Calu3 (cell line): ENCODE results near the gene TLN1. TPM values are rescaled to one million over a fixed set of nuclear protein-coding genes. Genes with fewer than 3 reads are reported as not detected.
A peak's percentile ranks its signal among the peaks of the same experiment; 100 is the strongest.

ENCODE experiments used
- BruUV-seq: library from RNA; stranded (reverse); fragments of 400-500 nt; replicated peaks from 2 replicates; lab custom pipeline; 2021; lab: Mats Ljungman, UMichigan
- CTCF ChIA-PET: fragments of 300-600 bp; sonication (Branson Sonifier 250); formaldehyde crosslinking; loops from one replicate; lab custom pipeline; 2022; ENCODE audit warnings: antibody characterized with exemption; lab: Charles Lee
- DNase-seq: peaks from one replicate; pipeline ENCODE4 v3.0.0; 2022
- H3K27ac Mint-ChIP-seq: one replicate; pipeline ENCODE4 v1.8.0; 2022; ENCODE audit warnings: mixed read lengths; ENCODE audit not compliant: unreplicated experiment
- H3K27me3 Mint-ChIP-seq: one replicate; pipeline ENCODE4 v1.8.0; 2022; ENCODE audit warnings: mixed read lengths; ENCODE audit not compliant: unreplicated experiment
- H3K36me3 Mint-ChIP-seq: one replicate; pipeline ENCODE4 v1.8.0; 2022; ENCODE audit warnings: mild to moderate bottlenecking, moderate library complexity, mixed read lengths; ENCODE audit not compliant: insufficient read depth, unreplicated experiment
- H3K4me1 Mint-ChIP-seq: one replicate; pipeline ENCODE4 v1.8.0; 2022; ENCODE audit warnings: mild to moderate bottlenecking, low read depth, mixed read lengths; ENCODE audit not compliant: unreplicated experiment
- H3K4me3 Mint-ChIP-seq: one replicate; pipeline ENCODE4 v1.8.0; 2022; ENCODE audit warnings: mild to moderate bottlenecking, low read depth, moderate library complexity, mixed read lengths; ENCODE audit not compliant: unreplicated experiment
- H3K9me3 Mint-ChIP-seq: one replicate; pipeline ENCODE4 v1.8.0; 2022; ENCODE audit warnings: low read depth, mixed read lengths; ENCODE audit not compliant: unreplicated experiment
- intact Hi-C: fragments of 100-400 bp; cut with micrococcal nuclease; formaldehyde crosslinking; loops from one replicate; pipeline ENCODE4 v1.10.0; 2022; ENCODE audit not compliant: unreplicated experiment
- total RNA-seq: library from RNA; stranded (reverse); gene quantifications from 2 replicates; pipeline ENCODE4 v1.2.3, GENCODE V29; 2022
- TF ChIP-seq, protein P1 (sequence below): fragments of 200-600 bp; IDR thresholded peaks from one replicate; pipeline ENCODE4 v1.8.0; 2022; ENCODE audit warnings: antibody characterized with exemption; ENCODE audit not compliant: unreplicated experiment

TLN1 gene
- total RNA-seq, 1 experiment from 2014 or later = 98.7 TPM

DNA sequence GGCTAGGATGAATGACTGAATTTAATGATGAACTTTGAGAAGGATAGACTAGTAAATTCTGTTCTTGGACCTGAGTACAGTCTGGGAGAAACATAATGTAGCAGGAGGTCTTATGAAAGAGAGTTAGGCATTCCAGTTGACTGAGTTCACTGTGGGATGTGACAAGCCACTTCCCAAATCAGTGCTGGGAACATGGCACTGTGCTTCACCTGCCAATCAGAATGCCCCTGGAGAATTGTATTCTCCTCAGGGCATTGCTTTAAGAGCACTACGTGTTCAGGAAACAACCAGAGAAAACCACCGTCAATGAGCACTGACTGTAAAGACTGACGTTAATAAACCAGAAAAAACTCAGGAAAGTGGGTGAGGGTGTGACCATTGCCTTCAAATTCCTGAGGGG, 72.7 kb downstream of the TLN1 start:
- peaks cover 37% of the 10 kb centered on the region for H3K36me3 Mint-ChIP-seq
- no TSS peak for BruUV-seq

DNA sequence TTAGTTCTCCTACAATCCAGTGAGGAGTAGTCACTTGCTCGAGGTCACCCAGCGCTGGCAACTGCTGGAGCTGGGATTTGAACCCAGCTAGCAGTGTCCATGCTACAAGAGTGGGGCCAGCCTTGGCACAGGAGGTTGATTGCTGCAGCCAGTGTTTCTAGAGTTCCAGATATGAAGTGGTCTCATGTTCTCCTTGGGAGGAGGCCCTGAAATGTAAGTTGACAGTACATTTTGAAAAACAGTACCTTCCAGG, 73.1 kb downstream of the TLN1 start:
- CTCF ChIA-PET = interaction anchor here (0.7 to 2.2 kb wide), 4 partner anchors 11 to 76 kb away, joined by 3 to 12 read pairs (median 7); partner anchors contain the start of genes CREB3 and TLN1
- peak overlapping the region; percentile 84 for H3K4me3 Mint-ChIP-seq
- intact Hi-C loops = no loop called here
- peaks cover 23% of the 10 kb centered on the region for H3K4me1 Mint-ChIP-seq
- H3K27ac Mint-ChIP-seq = peak overlapping the region; percentile 100
- no peaks in the 10 kb centered on the region for H3K9me3 Mint-ChIP-seq
- DNase-seq = no peak
- H3K27me3 Mint-ChIP-seq = no peaks in the 10 kb centered on the region
- BruUV-seq = no TSS peak
- H3K36me3 Mint-ChIP-seq = peaks cover 32% of the 10 kb centered on the region
- TF ChIP-seq, protein P1, sequence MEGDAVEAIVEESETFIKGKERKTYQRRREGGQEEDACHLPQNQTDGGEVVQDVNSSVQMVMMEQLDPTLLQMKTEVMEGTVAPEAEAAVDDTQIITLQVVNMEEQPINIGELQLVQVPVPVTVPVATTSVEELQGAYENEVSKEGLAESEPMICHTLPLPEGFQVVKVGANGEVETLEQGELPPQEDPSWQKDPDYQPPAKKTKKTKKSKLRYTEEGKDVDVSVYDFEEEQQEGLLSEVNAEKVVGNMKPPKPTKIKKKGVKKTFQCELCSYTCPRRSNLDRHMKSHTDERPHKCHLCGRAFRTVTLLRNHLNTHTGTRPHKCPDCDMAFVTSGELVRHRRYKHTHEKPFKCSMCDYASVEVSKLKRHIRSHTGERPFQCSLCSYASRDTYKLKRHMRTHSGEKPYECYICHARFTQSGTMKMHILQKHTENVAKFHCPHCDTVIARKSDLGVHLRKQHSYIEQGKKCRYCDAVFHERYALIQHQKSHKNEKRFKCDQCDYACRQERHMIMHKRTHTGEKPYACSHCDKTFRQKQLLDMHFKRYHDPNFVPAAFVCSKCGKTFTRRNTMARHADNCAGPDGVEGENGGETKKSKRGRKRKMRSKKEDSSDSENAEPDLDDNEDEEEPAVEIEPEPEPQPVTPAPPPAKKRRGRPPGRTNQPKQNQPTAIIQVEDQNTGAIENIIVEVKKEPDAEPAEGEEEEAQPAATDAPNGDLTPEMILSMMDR = no peak

More for the DNA sequence above, 72.7 kb downstream of the TLN1 start:
- TF ChIP-seq, protein P1 = no peak
- no peak for DNase-seq
- no peak overlapping the region for H3K27ac Mint-ChIP-seq
- no peaks in the 10 kb centered on the region for H3K27me3 Mint-ChIP-seq
- no peaks in the 10 kb centered on the region for H3K9me3 Mint-ChIP-seq
- intact Hi-C loops = no loop called here
- CTCF ChIA-PET = interaction anchor here (0.7 to 2.2 kb wide), 4 partner anchors 10 to 76 kb away, joined by 3 to 12 read pairs (median 7); partner anchors contain the start of genes CREB3 and TLN1
- peaks cover 27% of the 10 kb centered on the region for H3K4me1 Mint-ChIP-seq
- peak overlapping the region; percentile 84 for H3K4me3 Mint-ChIP-seq

DNA sequence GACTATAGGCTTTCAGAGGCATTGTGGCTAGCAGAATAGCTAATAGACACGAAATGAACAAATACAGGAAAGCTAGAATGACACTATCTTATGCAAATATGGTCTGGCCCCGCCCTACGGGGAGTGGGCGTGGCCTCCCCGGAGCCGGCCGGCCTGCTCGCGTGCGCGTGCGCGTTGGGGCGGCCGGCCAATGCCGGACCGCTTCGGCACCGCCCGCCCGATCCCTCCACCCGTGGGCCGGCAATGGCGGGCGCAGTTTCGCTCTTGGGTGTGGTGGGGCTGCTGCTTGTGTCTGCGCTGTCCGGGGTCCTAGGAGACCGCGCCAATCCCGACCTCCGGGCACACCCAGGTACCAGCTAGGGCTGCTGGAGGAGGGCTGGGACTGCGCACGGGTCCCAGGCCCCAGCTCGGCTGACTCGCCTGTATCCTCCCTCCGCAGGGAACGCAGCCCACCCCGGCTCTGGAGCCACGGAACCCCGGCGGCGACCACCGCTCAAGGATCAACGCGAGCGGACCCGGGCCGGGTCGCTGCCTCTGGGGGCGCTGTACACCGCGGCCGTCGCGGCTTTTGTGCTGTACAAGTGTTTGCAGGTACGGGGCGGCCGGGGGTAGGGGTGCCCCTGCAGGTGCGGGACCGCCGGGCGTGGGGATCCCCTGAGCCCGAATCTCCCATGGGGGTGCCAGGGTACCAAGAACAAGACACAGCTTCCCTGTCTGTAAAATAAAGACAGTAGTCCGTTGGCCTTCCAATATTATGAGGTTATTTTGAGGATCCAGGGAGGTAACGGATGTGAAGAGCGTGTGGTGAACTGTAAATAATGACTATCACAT, 73.6 kb downstream of the TLN1 start, which contains the start of gene CCDC107:
TSS of gene CCDC107 (plus strand) at position 156 of the 831 bp plus-strand sequence. CDS start at position 244, 88 bp downstream.
- Mint-ChIP-seq H3K9me3 (no peaks in the 10 kb centered on the region), H3K4me3 (peak within 1 kb of the TSS; percentile 84), H3K4me1 (peaks cover 20% of the 10 kb centered on the region), H3K27ac (peak within 1 kb of the TSS; percentile 100), H3K36me3 (peaks cover 31% of the 10 kb centered on the region), H3K27me3 (no peaks in the 10 kb centered on the region)
- intact Hi-C loops = no loop called here
- DNase-seq = peak; percentile 80
- CTCF ChIA-PET = interaction anchor here (0.5 to 2.2 kb wide), 8 partner anchors 11 to 1610 kb away, joined by 3 to 12 read pairs (median 4); partner anchors contain the start of genes CREB3, HINT2 and TLN1
- BruUV-seq = TSS peak; percentile 80
- TF ChIP-seq, protein P1 = peak; percentile 62

DNA sequence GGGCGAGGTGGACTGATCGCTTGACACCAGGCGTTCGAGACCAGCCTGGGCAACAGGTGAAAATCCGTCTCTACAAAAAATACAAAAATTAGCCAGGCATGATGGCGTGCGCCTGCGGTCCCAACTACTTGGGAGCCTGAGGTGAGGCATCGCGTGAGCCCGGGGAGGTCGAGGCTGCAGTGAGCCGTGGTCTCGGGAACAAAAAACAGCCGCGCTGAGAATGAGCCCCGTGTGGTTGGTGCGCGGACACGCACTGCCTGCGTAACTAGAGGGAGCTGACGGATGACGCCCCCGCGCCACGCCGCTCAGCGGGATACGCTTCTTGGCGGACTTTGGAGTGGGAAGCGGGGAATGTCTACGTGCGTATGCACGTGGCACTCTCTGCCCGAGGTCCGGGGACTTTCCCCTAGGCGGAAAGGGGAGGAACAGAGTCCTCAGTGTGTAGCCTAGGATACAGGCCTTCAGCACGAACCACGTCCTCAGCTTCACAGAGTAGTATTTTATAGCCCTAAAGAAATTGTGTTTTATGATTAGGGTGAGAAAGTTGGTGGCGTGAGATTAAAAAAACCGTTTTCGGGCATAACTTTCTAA, 74.4 kb downstream of the TLN1 start, which contains the start of gene RMRP:
TSS of gene RMRP (minus strand) at position 474 of the 591 bp plus-strand sequence.
- peaks cover 31% of the 10 kb centered on the region for H3K36me3 Mint-ChIP-seq
- TF ChIP-seq, protein P1 = peak; percentile 24
- H3K4me1 Mint-ChIP-seq = peaks cover 14% of the 10 kb centered on the region
- peak within 1 kb of the TSS; percentile 100 for H3K27ac Mint-ChIP-seq
- no TSS peak for BruUV-seq
- no peaks in the 10 kb centered on the region for H3K9me3 Mint-ChIP-seq
- DNase-seq = peak; percentile 94
- peak within 1 kb of the TSS; percentile 84 for H3K4me3 Mint-ChIP-seq
- H3K27me3 Mint-ChIP-seq = no peaks in the 10 kb centered on the region
- CTCF ChIA-PET = interaction anchor here (0.5 to 2.2 kb wide), 8 partner anchors 11 to 1610 kb away, joined by 3 to 12 read pairs (median 4); partner anchors contain the start of genes CREB3, HINT2 and TLN1
- intact Hi-C loops = no loop called here
